Stimulated activated CD8-positive, alpha-beta memory T cell treated with anti-CD3 and anti-CD28 coated beads, Interleukin-4, amount 100 ng/mL, for 4 hours (primary cell): ENCODE data around the gene KMT5C.

Source experiments
- DNase-seq, 2 donors: peaks; one replicate each; pipeline ENCODE4 v3.0.0-alpha.2; 2020; ENCODE audit warnings: low read depth in 2 of 2, low spot score in 1 of 2

The KMT5C gene

GRCh38 chr19:55346725-55347441 is 7.2 kb downstream of the KMT5C start:
- no peak for DNase-seq

GRCh38 chr19:55347442-55348009 is 7.8 kb downstream of the KMT5C start:
- DNase-seq = no peak

GRCh38 chr19:55348317-55349034 is 8.8 kb downstream of the KMT5C start:
- DNase-seq = no peak

GRCh38 chr19:55350620-55351315 is 11.1 kb downstream of the KMT5C start:
- DNase-seq = no peak

GRCh38 chr19:55352040-55352439 is 12.4 kb downstream of the KMT5C start:
- no peak for DNase-seq

GRCh38 chr19:55352549-55353145 is 13.0 kb downstream of the KMT5C start:
- no peak for DNase-seq

- DNase-seq = no peak
These were observed 13.7 kb downstream of the KMT5C start for GRCh38 chr19:55353356-55353802.

- no peak for DNase-seq
These were observed 14.4 kb downstream of the KMT5C start for GRCh38 chr19:55353803-55354697.

GRCh38 chr19:55354698-55355212 is 15.1 kb downstream of the KMT5C start, which contains the start of gene COX6B2:
COX6B2 (minus strand) TSS chr19:55354719; CDS start chr19:55354521, 198 bp downstream.
- no peak for DNase-seq

GRCh38 chr19:55355213-55355821 is 15.6 kb downstream of the KMT5C start:
- no peak for DNase-seq

- no peak for DNase-seq
These were observed 18.8 kb downstream of the KMT5C start for GRCh38 chr19:55358493-55358892.

- DNase-seq = no peak
These were observed 19.6 kb downstream of the KMT5C start for GRCh38 chr19:55358943-55359908.

GRCh38 chr19:55360902-55361301 is 21.2 kb downstream of the KMT5C start:
- DNase-seq = no peak

GRCh38 chr19:55362174-55362989 is 22.7 kb downstream of the KMT5C start:
- DNase-seq = no peak

- no peak for DNase-seq
These were observed 23.5 kb downstream of the KMT5C start, which contains the start of gene GARIN5B for GRCh38 chr19:55362990-55363716. GARIN5B (minus strand) TSS chr19:55363260; CDS start chr19:55363066, 194 bp downstream.

- no peak for DNase-seq
These were observed 25.6 kb downstream of the KMT5C start for GRCh38 chr19:55365245-55365644.

- no peak for DNase-seq
These were observed 26.3 kb downstream of the KMT5C start for GRCh38 chr19:55365964-55366363.
